HCT116 (cell line): Measurements from ENCODE around the gene LRRC4. TPM values are rescaled to one million over a fixed set of nuclear protein-coding genes. Genes with fewer than 3 reads are reported as not detected.

ENCODE experiments used
- ATAC-seq: fragments of 200-7000 bp; cut with Tn5 transposase; 2 replicates; pipeline ENCODE4 v1.9.1; 2020; ENCODE audit warnings: mild to moderate bottlenecking, moderate library complexity
- BruUV-seq: library from RNA; stranded (reverse); fragments of 400-500 nt; replicated peaks from 2 replicates; lab custom pipeline; 2021; lab: Mats Ljungman, UMichigan
- CTCF ChIA-PET: fragments of 300-600 bp; sonication (Branson Sonifier 250); formaldehyde crosslinking; loops from one replicate; lab custom pipeline; 2021; ENCODE audit warnings: antibody characterized with exemption; lab: Charles Lee
- POLR2A ChIA-PET: fragments of 300-600, 350-600 bp; sonication (Branson Sonifier 250); formaldehyde crosslinking; loops from one replicate; lab custom pipeline; 2021; ENCODE audit warnings: antibody characterized with exemption; lab: Charles Lee
- RAD21 ChIA-PET, 2 experiments: fragments of 300-600 bp; sonication (Branson Sonifier 250); formaldehyde crosslinking; loops; one replicate each; lab custom pipeline; 2023; ENCODE audit warnings: low total read pairs in 2 of 2; ENCODE audit not compliant: uncharacterized antibody in 2 of 2, unreplicated experiment in 2 of 2, low non-redundant PET in 1 of 2; lab: Charles Lee
- DNase-seq: peaks from one replicate; pipeline ENCODE4 v3.0.0-alpha.2; 2010; ENCODE audit warnings: low read depth, low spot score
- H2AFZ ChIP-seq: fragments of 200-600 bp; shearing (Covaris generic), sonication (generic); 2 replicates; pipeline ENCODE4 v1.6.1; 2017; ENCODE audit warnings: low read depth, mixed run types, mixed read lengths, antibody characterized with exemption, low read length; ENCODE audit not compliant: poor library complexity, severe bottlenecking
- H3K27ac ChIP-seq: 2 replicates; pipeline ENCODE4 v1.5.1; 2012; ENCODE audit warnings: low read depth, low read length
- H3K27me3 ChIP-seq: fragments of 200-600 bp; sonication (generic); 2 replicates; pipeline ENCODE4 v1.6.1; 2016; ENCODE audit warnings: mixed run types, low read length, mixed read lengths; ENCODE audit not compliant: insufficient read depth
- H3K36me3 ChIP-seq, 2 experiments: fragments of 200-500 bp in 1 of 2; fragments of 200-600 bp in 1 of 2; sonication (Bioruptor generic) in 1 of 2; sonication (generic) in 1 of 2; 2 replicates each; pipeline versions ENCODE4 v1.5.1 to v1.6.1; 2014 to 2016; ENCODE audit warnings: low read length in 2 of 2, inconsistent platforms in 1 of 2, mixed read lengths in 1 of 2, mixed run types in 1 of 2; ENCODE audit not compliant: insufficient read depth in 2 of 2, control insufficient read depth in 1 of 2
- H3K4me1 ChIP-seq, 2 experiments: fragments of 200-600 bp in 1 of 2; sonication (generic) in 1 of 2; 2 replicates each; pipeline versions ENCODE4 v1.5.1 to v1.6.1; 2012 to 2017; ENCODE audit warnings: low read length in 2 of 2, inconsistent platforms in 1 of 2, mild to moderate bottlenecking in 1 of 2, mixed read lengths in 1 of 2, mixed run types in 1 of 2, moderate library complexity in 1 of 2; ENCODE audit not compliant: insufficient read depth in 2 of 2, control insufficient read depth in 1 of 2
- H3K4me2 ChIP-seq: fragments of 200-600 bp; sonication (generic); 2 replicates; pipeline ENCODE4 v1.6.1; 2017; ENCODE audit warnings: mixed run types, low read length, mixed read lengths
- H3K4me3 ChIP-seq, 2 experiments: fragments of 200-600 bp in 1 of 2; sonication (generic) in 1 of 2; replicated peaks in 1 of 2; 2 replicates each; pipeline ENCODE4 v1.5.1; 2011 to 2016; ENCODE audit warnings: low read length in 2 of 2, control low read depth in 1 of 2, low read depth in 1 of 2, mild to moderate bottlenecking in 1 of 2, mixed read lengths in 1 of 2, mixed run types in 1 of 2
- H3K79me2 ChIP-seq: fragments of 200-600 bp; sonication (generic); 2 replicates; pipeline ENCODE4 v1.6.1; 2017; ENCODE audit warnings: mild to moderate bottlenecking, mixed run types, low read length, moderate library complexity, mixed read lengths; ENCODE audit not compliant: insufficient read depth
- H3K9ac ChIP-seq: fragments of 200-600 bp; sonication (generic); 2 replicates; pipeline ENCODE4 v1.6.1; 2016; ENCODE audit warnings: low read length, mixed read lengths
- H3K9me2 ChIP-seq: fragments of 200-600 bp; sonication (generic), shearing (Covaris generic); 2 replicates; pipeline ENCODE4 v1.6.1; 2017; ENCODE audit warnings: mixed run types, mild to moderate bottlenecking, moderate library complexity; ENCODE audit not compliant: insufficient read depth
- H3K9me3 ChIP-seq, 2 experiments: fragments of 200-500 bp in 1 of 2; fragments of 200-600 bp in 1 of 2; sonication (Bioruptor generic) in 1 of 2; sonication (generic) in 1 of 2; 2 replicates each; pipeline ENCODE4 v1.6.1; 2014 to 2017; ENCODE audit warnings: low read length in 2 of 2, mixed read lengths in 2 of 2, inconsistent platforms in 1 of 2, low read depth in 1 of 2, mild to moderate bottlenecking in 1 of 2, mixed run types in 1 of 2, moderate library complexity in 1 of 2; ENCODE audit not compliant: control insufficient read depth in 1 of 2, insufficient read depth in 1 of 2
- H4K20me1 ChIP-seq: fragments of 200-600 bp; sonication (generic), shearing (Covaris generic); 2 replicates; pipeline ENCODE4 v1.6.1; 2017; ENCODE audit warnings: mixed run types, mild to moderate bottlenecking, moderate library complexity; ENCODE audit not compliant: insufficient read depth
- ATF3 ChIP-seq: IDR thresholded peaks from 2 replicates; pipeline ENCODE4 v1.6.1; 2012
- CBX3 ChIP-seq: IDR thresholded peaks from 2 replicates; pipeline ENCODE4 v1.6.1; 2012; ENCODE audit warnings: low read depth
- EGR1 ChIP-seq: IDR thresholded peaks from 2 replicates; pipeline ENCODE4 v1.6.1; 2012; ENCODE audit warnings: low read depth
- EZH2 ChIP-seq: fragments of 200-600 bp; sonication (generic); IDR thresholded peaks from 2 replicates; pipeline ENCODE4 v1.6.1; 2017; ENCODE audit warnings: antibody characterized with exemption, mixed run types
- JUND ChIP-seq: IDR thresholded peaks from 2 replicates; pipeline ENCODE4 v1.6.1; 2012
- POLR2A ChIP-seq: IDR thresholded peaks from 2 replicates; pipeline ENCODE4 v1.7.0; 2011; ENCODE audit warnings: borderline replicate concordance; ENCODE audit not compliant: insufficient read depth, insufficient read length; ENCODE audit errors: extremely low read depth
- POLR2AphosphoS5 ChIP-seq: IDR thresholded peaks from 2 replicates; pipeline ENCODE4 v1.6.1; 2011; ENCODE audit warnings: mild to moderate bottlenecking, low read depth, low read length, moderate library complexity
- RAD21 ChIP-seq: IDR thresholded peaks from 2 replicates; pipeline ENCODE4 v1.6.1; 2012; ENCODE audit warnings: low read depth, mild to moderate bottlenecking
- SIN3A ChIP-seq: IDR thresholded peaks from 2 replicates; pipeline ENCODE4 v1.6.1; 2012; ENCODE audit warnings: low read depth
- intact Hi-C: fragments of 100-400 bp; cut with micrococcal nuclease; formaldehyde crosslinking; loops from 2 replicates; pipeline ENCODE4 v1.10.0; 2022
- total RNA-seq: library from RNA; stranded (reverse); gene quantifications from one replicate; pipeline ENCODE4 v1.2.1, GENCODE V29; 2021; ENCODE audit not compliant: unreplicated experiment
- TF ChIP-seq, protein P1 (sequence below): IDR thresholded peaks from 2 replicates; pipeline ENCODE4 v1.6.1; 2012; ENCODE audit warnings: low read depth
- TF ChIP-seq, protein P2 (sequence below): IDR thresholded peaks from 2 replicates; pipeline ENCODE4 v1.6.1; 2012

The LRRC4 gene
- total RNA-seq, 1 experiment from 2014 or later: not detected

DNA sequence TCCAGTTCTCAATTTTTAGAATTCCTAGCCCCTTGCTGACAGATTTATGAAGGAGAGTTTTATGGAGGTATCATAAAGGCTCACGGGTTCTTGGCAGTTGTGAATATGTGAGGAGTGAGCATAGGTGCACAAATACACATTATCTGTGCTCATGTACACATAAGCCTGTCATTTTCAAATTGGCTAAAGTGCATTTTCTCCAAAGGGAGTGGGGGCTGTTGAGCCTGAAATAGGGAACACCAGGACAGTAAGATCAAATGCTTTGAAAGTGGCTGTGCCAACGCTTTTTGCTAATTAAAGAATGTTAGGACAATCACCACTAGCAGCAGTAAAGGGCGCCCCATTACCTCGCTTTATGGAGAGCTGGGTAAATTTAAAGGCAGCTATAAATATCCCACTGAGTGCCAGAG, 8.3 kb upstream of the LRRC4 start:
- ChIA-PET CTCF (no interaction called here), RAD21 (no interaction called here)
- no TSS peak for BruUV-seq

GRCh38 chr7:128037880-128038619, 6.8 kb upstream of the LRRC4 start:
- Histone ChIP-seq H3K4me2 (no peak overlapping the region), H3K9me2 (no peaks in the 10 kb centered on the region), H3K36me3 (no peaks in the 10 kb centered on the region), H3K79me2 (peaks cover 4% of the 10 kb centered on the region; the same call in 1 of the 2 replicates), H3K9ac (no peak overlapping the region), H3K9me3 (no peaks in the 10 kb centered on the region), H3K4me3 (no peak overlapping the region), H2AFZ (no peak overlapping the region), H3K27me3 (no peaks in the 10 kb centered on the region), H3K27ac (no peak overlapping the region), H4K20me1 (no peaks in the 10 kb centered on the region), H3K4me1 (peaks cover 5 to 22% of the 10 kb centered on the region in 2 experiments; a peak in 3 of 4 replicates)
- POLR2A ChIA-PET: no interaction called here
- TF ChIP-seq JUND (no peak), POLR2A (no peak), EZH2 (no peak), EGR1 (no peak), SIN3A (no peak), CBX3 (no peak), RAD21 (no peak)
- TF ChIP-seq, protein P1, sequence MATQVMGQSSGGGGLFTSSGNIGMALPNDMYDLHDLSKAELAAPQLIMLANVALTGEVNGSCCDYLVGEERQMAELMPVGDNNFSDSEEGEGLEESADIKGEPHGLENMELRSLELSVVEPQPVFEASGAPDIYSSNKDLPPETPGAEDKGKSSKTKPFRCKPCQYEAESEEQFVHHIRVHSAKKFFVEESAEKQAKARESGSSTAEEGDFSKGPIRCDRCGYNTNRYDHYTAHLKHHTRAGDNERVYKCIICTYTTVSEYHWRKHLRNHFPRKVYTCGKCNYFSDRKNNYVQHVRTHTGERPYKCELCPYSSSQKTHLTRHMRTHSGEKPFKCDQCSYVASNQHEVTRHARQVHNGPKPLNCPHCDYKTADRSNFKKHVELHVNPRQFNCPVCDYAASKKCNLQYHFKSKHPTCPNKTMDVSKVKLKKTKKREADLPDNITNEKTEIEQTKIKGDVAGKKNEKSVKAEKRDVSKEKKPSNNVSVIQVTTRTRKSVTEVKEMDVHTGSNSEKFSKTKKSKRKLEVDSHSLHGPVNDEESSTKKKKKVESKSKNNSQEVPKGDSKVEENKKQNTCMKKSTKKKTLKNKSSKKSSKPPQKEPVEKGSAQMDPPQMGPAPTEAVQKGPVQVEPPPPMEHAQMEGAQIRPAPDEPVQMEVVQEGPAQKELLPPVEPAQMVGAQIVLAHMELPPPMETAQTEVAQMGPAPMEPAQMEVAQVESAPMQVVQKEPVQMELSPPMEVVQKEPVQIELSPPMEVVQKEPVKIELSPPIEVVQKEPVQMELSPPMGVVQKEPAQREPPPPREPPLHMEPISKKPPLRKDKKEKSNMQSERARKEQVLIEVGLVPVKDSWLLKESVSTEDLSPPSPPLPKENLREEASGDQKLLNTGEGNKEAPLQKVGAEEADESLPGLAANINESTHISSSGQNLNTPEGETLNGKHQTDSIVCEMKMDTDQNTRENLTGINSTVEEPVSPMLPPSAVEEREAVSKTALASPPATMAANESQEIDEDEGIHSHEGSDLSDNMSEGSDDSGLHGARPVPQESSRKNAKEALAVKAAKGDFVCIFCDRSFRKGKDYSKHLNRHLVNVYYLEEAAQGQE: no peak
- RAD21 ChIA-PET: no interaction called here
- CTCF ChIA-PET: interaction anchor here (1.9 kb wide), 1 partner anchor 172 kb away, joined by 6 read pairs; no protein-coding TSS in a partner anchor
- DNase-seq: no peak
- BruUV-seq: no TSS peak
- no peak for ATAC-seq
- intact Hi-C loops: no loop called here

More for the DNA sequence above, 8.3 kb upstream of the LRRC4 start:
- DNase-seq (no peak), ATAC-seq (no peak)
- Histone ChIP-seq H3K9ac (no peak overlapping the region), H3K9me2 (no peaks in the 10 kb centered on the region), H3K4me3 (no peak overlapping the region), H3K27me3 (no peaks in the 10 kb centered on the region), H2AFZ (no peak overlapping the region), H3K36me3 (no peaks in the 10 kb centered on the region), H3K27ac (no peak overlapping the region), H3K9me3 (no peaks in the 10 kb centered on the region), H3K4me2 (no peak overlapping the region), H3K79me2 (peaks cover 4% of the 10 kb centered on the region; the same call in 1 of the 2 replicates), H4K20me1 (no peaks in the 10 kb centered on the region), H3K4me1 (peaks cover 5 to 22% of the 10 kb centered on the region in 2 experiments; a peak in 3 of 4 replicates)
- intact Hi-C loops: no loop called here
- TF ChIP-seq, protein P2, sequence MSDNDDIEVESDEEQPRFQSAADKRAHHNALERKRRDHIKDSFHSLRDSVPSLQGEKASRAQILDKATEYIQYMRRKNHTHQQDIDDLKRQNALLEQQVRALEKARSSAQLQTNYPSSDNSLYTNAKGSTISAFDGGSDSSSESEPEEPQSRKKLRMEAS: no peak
- TF ChIP-seq ATF3 (no peak), POLR2AphosphoS5 (no peak)
- POLR2A ChIA-PET: no interaction called here
